GM23248 (cell line): ENCODE results near the gene ENG. TPM values are rescaled to one million over a fixed set of nuclear protein-coding genes. Genes with fewer than 3 reads are reported as not detected.

ENCODE experiments used
- DNase-seq: peaks from one replicate; pipeline ENCODE4 v3.0.0-alpha.2; 2015
- H2AFZ ChIP-seq: fragments of 200-600 bp; sonication (generic); 2 replicates; pipeline ENCODE4 v1.6.1; 2016; ENCODE audit warnings: antibody characterized with exemption
- H3F3A ChIP-seq: fragments of 200-600 bp; sonication (generic); 2 replicates; pipeline ENCODE4 v1.6.1; 2016; ENCODE audit warnings: mild to moderate bottlenecking, antibody characterized with exemption, mixed run types; ENCODE audit not compliant: insufficient read depth
- H3K27ac ChIP-seq: fragments of 200-600 bp; sonication (generic); 2 replicates; pipeline ENCODE4 v1.5.1; 2016; ENCODE audit warnings: mild to moderate bottlenecking
- H3K27me3 ChIP-seq: fragments of 200-600 bp; sonication (generic); replicated peaks from 2 replicates; pipeline ENCODE4 v1.6.1; 2016; ENCODE audit warnings: mild to moderate bottlenecking; ENCODE audit not compliant: insufficient read depth
- H3K36me3 ChIP-seq: fragments of 200-600 bp; sonication (generic); 2 replicates; pipeline ENCODE4 v1.6.1; 2016; ENCODE audit warnings: low read depth, mild to moderate bottlenecking
- H3K4me1 ChIP-seq: fragments of 200-600 bp; sonication (generic); 2 replicates; pipeline ENCODE4 v1.6.1; 2016; ENCODE audit warnings: mild to moderate bottlenecking; ENCODE audit not compliant: insufficient read depth
- H3K4me2 ChIP-seq: fragments of 200-600 bp; sonication (generic); one replicate; pipeline ENCODE4 v1.6.1; 2016; ENCODE audit warnings: mild to moderate bottlenecking; ENCODE audit not compliant: unreplicated experiment
- H3K4me3 ChIP-seq: fragments of 200-600 bp; sonication (generic); 2 replicates; pipeline ENCODE4 v1.5.1; 2016; ENCODE audit warnings: mild to moderate bottlenecking
- H3K79me2 ChIP-seq: fragments of 200-600 bp; sonication (generic); 2 replicates; pipeline ENCODE4 v1.6.1; 2016; ENCODE audit warnings: mild to moderate bottlenecking; ENCODE audit not compliant: insufficient read depth
- H3K9ac ChIP-seq: fragments of 200-600 bp; sonication (generic); 2 replicates; pipeline ENCODE4 v1.6.1; 2016; ENCODE audit warnings: mild to moderate bottlenecking
- H3K9me2 ChIP-seq: fragments of 200-600 bp; sonication (generic); 2 replicates; pipeline ENCODE4 v1.6.1; 2016; ENCODE audit warnings: mixed run types, mild to moderate bottlenecking, moderate library complexity; ENCODE audit not compliant: insufficient read depth
- H3K9me3 ChIP-seq: fragments of 200-600 bp; sonication (generic); one replicate; pipeline ENCODE4 v1.6.1; 2017; ENCODE audit warnings: low read depth
- H4K20me1 ChIP-seq: fragments of 200-600 bp; sonication (generic); 2 replicates; pipeline ENCODE4 v1.6.0; 2016; ENCODE audit not compliant: insufficient read depth
- EZH2 ChIP-seq: fragments of 200-600 bp; sonication (generic); IDR thresholded peaks from 2 replicates; pipeline ENCODE4 v1.6.1; 2018; ENCODE audit warnings: antibody characterized with exemption, mild to moderate bottlenecking; ENCODE audit not compliant: insufficient read depth, poor library complexity, severe bottlenecking
- EZH2phosphoT487 ChIP-seq: fragments of 200-600 bp; sonication (generic); IDR thresholded peaks from 2 replicates; pipeline ENCODE4 v1.6.1; 2018; ENCODE audit warnings: antibody characterized with exemption, moderate library complexity, mild to moderate bottlenecking, low read depth; ENCODE audit not compliant: insufficient read depth
- WGBS, 2 experiments: methylation state at CpG; one replicate each; pipeline ENCODE4 v1.1.6; 2015 to 2017; ENCODE audit warnings: low lambda C conversion rate in 2 of 2, low coverage in 1 of 2; ENCODE audit errors: missing lambda C conversion rate in 2 of 2; 5-methylcytosine and 5-hydroxymethylcytosine counted together
- in situ Hi-C: fragments of 300-500 bp; cut with MboI; formaldehyde crosslinking; loops from 2 replicates; pipeline ENCODE4 v1.15.0; 2020
- polyA plus RNA-seq: library from polyadenylated mRNA; unstranded; fragments of >200 nt; fragmentation: Nextera tagmentation; extraction: Ambion mirVana; gene quantifications from 2 replicates; pipeline ENCODE4 v1.2.1, GENCODE V29; 2016
- total RNA-seq: library from RNA; depleted of rRNA; stranded (reverse); fragments of >200 nt; shearing (Covaris generic); gene quantifications from 2 replicates; pipeline ENCODE4 v1.2.3, GENCODE V29; 2014

Gene ENG
- total and polyA plus RNA-seq, 2 experiments from 2014 or later = 54.5 to 226 TPM

GRCh38 chr9:127780126-127780885 is 74.2 kb downstream of the ENG start:
- TF ChIP-seq EZH2phosphoT487 (no peak), EZH2 (no peak)
- Histone ChIP-seq H4K20me1 (no peaks in the 10 kb centered on the region), H3K9me2 (no peaks in the 10 kb centered on the region), H3K36me3 (no peaks in the 10 kb centered on the region), H3K4me1 (no peaks in the 10 kb centered on the region), H3K27me3 (no peaks in the 10 kb centered on the region), H3K4me3 (no peak overlapping the region), H3K79me2 (no peaks in the 10 kb centered on the region), H3K27ac (no peak overlapping the region), H3K9ac (no peak overlapping the region), H3K9me3 (no peaks in the 10 kb centered on the region), H3K4me2 (no peak overlapping the region), H2AFZ (no peak overlapping the region), H3F3A (no peaks in the 10 kb centered on the region)
- in situ Hi-C loops = no loop called here
- DNase-seq = no peak
- WGBS, 2 experiments = 80 to 82% methylated on average over 20 of the region's 20 CpGs

GRCh38 chr9:127779136-127779981 is 75.1 kb downstream of the ENG start:
- Histone ChIP-seq H3K4me2 (no peak overlapping the region), H3K27me3 (no peaks in the 10 kb centered on the region), H3K9me3 (no peaks in the 10 kb centered on the region), H3K36me3 (no peaks in the 10 kb centered on the region), H3K27ac (no peak overlapping the region), H2AFZ (no peak overlapping the region), H3K9ac (no peak overlapping the region), H3K4me3 (no peak overlapping the region), H3K9me2 (no peaks in the 10 kb centered on the region), H3K4me1 (no peaks in the 10 kb centered on the region), H3F3A (no peaks in the 10 kb centered on the region), H3K79me2 (no peaks in the 10 kb centered on the region), H4K20me1 (no peaks in the 10 kb centered on the region)
- no peak for TF ChIP-seq EZH2
- no peak for TF ChIP-seq EZH2phosphoT487
- 64 to 65% methylated on average over 17 of the region's 17 CpGs for WGBS, 2 experiments
- DNase-seq = peak; percentile 35
- in situ Hi-C loops = no loop called here

GRCh38 chr9:127778280-127779135 is 76.0 kb downstream of the ENG start, which contains the start of gene SH2D3C:
Gene SH2D3C (minus strand): TSS chr9:127778666. CDS start chr9:127778627, 39 bp downstream.
- no peaks in the 10 kb centered on the region for H3K4me1 ChIP-seq
- no peaks in the 10 kb centered on the region for H3K9me3 ChIP-seq
- no peak within 1 kb of the TSS for H3K4me2 ChIP-seq
- H3K27me3 ChIP-seq = no peaks in the 10 kb centered on the region
- H4K20me1 ChIP-seq = no peaks in the 10 kb centered on the region
- H3K9me2 ChIP-seq = no peaks in the 10 kb centered on the region
- no peak within 1 kb of the TSS for H3K4me3 ChIP-seq
- no peak within 1 kb of the TSS for H2AFZ ChIP-seq
- no peaks in the 10 kb centered on the region for H3K79me2 ChIP-seq
- in situ Hi-C loops = no loop called here
- H3K27ac ChIP-seq = no peak within 1 kb of the TSS
- no peak for DNase-seq
- WGBS, 2 experiments = 83 to 88% methylated on average over 13 of the region's 13 CpGs
- no peaks in the 10 kb centered on the region for H3F3A ChIP-seq
- no peak within 1 kb of the TSS for H3K9ac ChIP-seq
- TF ChIP-seq EZH2phosphoT487 (no peak), EZH2 (no peak)
- H3K36me3 ChIP-seq = no peaks in the 10 kb centered on the region
